ENCODE measurements around the gene CNKSR1.

The CNKSR1 gene

GRCh38 chr1:26184883-26185282 is 7.6 kb downstream of the CNKSR1 start:
- DNase-seq, result no peak

GRCh38 chr1:26187882-26188281 is 10.6 kb downstream of the CNKSR1 start:
- no peak for DNase-seq

- DNase-seq, result no peak
Measured at GRCh38 chr1:26188477-26188876, 11.2 kb downstream of the CNKSR1 start.

- no peak for DNase-seq
Measured at GRCh38 chr1:26189331-26189730, 12.0 kb downstream of the CNKSR1 start.

GRCh38 chr1:26189751-26190275 is 12.5 kb downstream of the CNKSR1 start:
- DNase-seq, result no peak

GRCh38 chr1:26190373-26190987 is 13.2 kb downstream of the CNKSR1 start, which contains the start of gene CATSPER4:
Gene CATSPER4, plus strand, starts transcription at chr1:26190602. Its CDS starts 26 bp downstream, at chr1:26190628.
- peak; percentile 38 for DNase-seq

- no peak for DNase-seq
Measured at GRCh38 chr1:26191739-26192138, 14.4 kb downstream of the CNKSR1 start.

GRCh38 chr1:26195805-26196204 is 18.5 kb downstream of the CNKSR1 start:
- DNase-seq, result no peak

- no peak for DNase-seq
Measured at GRCh38 chr1:26197301-26197700, 20.0 kb downstream of the CNKSR1 start.

GRCh38 chr1:26197813-26198212 is 20.5 kb downstream of the CNKSR1 start:
- DNase-seq, result no peak

GRCh38 chr1:26200413-26200812 is 23.1 kb downstream of the CNKSR1 start:
- DNase-seq, result no peak

GRCh38 chr1:26203642-26204318 is 26.5 kb downstream of the CNKSR1 start:
- DNase-seq, result no peak

GRCh38 chr1:26210147-26210870 is 33.0 kb downstream of the CNKSR1 start:
- DNase-seq, result no peak

GRCh38 chr1:26212726-26213125 is 35.4 kb downstream of the CNKSR1 start:
- no peak for DNase-seq

GRCh38 chr1:26213335-26213905 is 36.1 kb downstream of the CNKSR1 start:
- no peak for DNase-seq

- DNase-seq, result no peak
Measured at GRCh38 chr1:26215246-26215645, 38.0 kb downstream of the CNKSR1 start.

- no peak for DNase-seq
Measured at GRCh38 chr1:26218906-26219494, 41.7 kb downstream of the CNKSR1 start.

GRCh38 chr1:26220199-26220912 is 43.1 kb downstream of the CNKSR1 start:
- DNase-seq, result no peak

GRCh38 chr1:26221094-26221493 is 43.8 kb downstream of the CNKSR1 start:
- no peak for DNase-seq

- DNase-seq, result no peak
Measured at GRCh38 chr1:26224606-26225005, 47.3 kb downstream of the CNKSR1 start.

GRCh38 chr1:26225033-26225831 is 47.9 kb downstream of the CNKSR1 start:
- peak; percentile 65 for DNase-seq
